OCI-LY7 (cell line): ENCODE data around the gene DEFB121. TPM values are rescaled to one million over a fixed set of nuclear protein-coding genes. Genes with fewer than 3 reads are reported as not detected.

Source experiments
- BruUV-seq: library from RNA; stranded (reverse); fragments of 400-500 nt; replicated peaks from 2 replicates; lab custom pipeline; 2021; lab: Mats Ljungman, UMichigan
- CTCF ChIA-PET: fragments of 300-600 bp; sonication (Branson Sonifier 250); formaldehyde crosslinking; loops from one replicate; lab custom pipeline; 2022; ENCODE audit warnings: antibody characterized with exemption; ENCODE audit not compliant: unreplicated experiment; lab: Charles Lee
- POLR2A ChIA-PET: fragments of 300-600 bp; sonication (Branson Sonifier 250); formaldehyde crosslinking; loops from one replicate; lab custom pipeline; 2022; ENCODE audit warnings: antibody characterized with exemption; lab: Charles Lee
- DNase-seq: peaks from one replicate; pipeline ENCODE4 v3.0.0-alpha.2; 2015; ENCODE audit warnings: low spot score
- H2AFZ ChIP-seq: fragments of 200-600 bp; sonication (generic), shearing (Covaris generic); 2 replicates; pipeline ENCODE4 v1.6.1; 2014; ENCODE audit warnings: mild to moderate bottlenecking, antibody characterized with exemption, low read length, moderate library complexity
- H3K27ac ChIP-seq: fragments of 200-600 bp; sonication (generic); 2 replicates; pipeline ENCODE4 v1.5.1; 2014; ENCODE audit warnings: mixed run types, low read depth, mild to moderate bottlenecking, moderate library complexity, low read length, inconsistent platforms; ENCODE audit not compliant: poor library complexity, severe bottlenecking
- H3K36me3 ChIP-seq: fragments of 200-600 bp; sonication (generic); 2 replicates; pipeline ENCODE4 v1.6.1; 2014; ENCODE audit warnings: mild to moderate bottlenecking, antibody characterized with exemption, low read length, moderate library complexity, mixed read lengths; ENCODE audit not compliant: insufficient read depth
- H3K4me1 ChIP-seq: fragments of 200-600 bp; sonication (generic); 2 replicates; pipeline ENCODE4 v1.5.1; 2014; ENCODE audit warnings: mild to moderate bottlenecking, low read length; ENCODE audit not compliant: insufficient read depth, poor library complexity, severe bottlenecking
- H3K4me2 ChIP-seq: fragments of 200-600 bp; sonication (generic); 2 replicates; pipeline ENCODE4 v1.6.1; 2014; ENCODE audit warnings: mild to moderate bottlenecking, low read length
- H3K4me3 ChIP-seq: fragments of 200-600 bp; sonication (generic); 2 replicates; pipeline ENCODE4 v1.5.1; 2014; ENCODE audit warnings: mild to moderate bottlenecking, low read depth, low read length; ENCODE audit not compliant: poor library complexity, severe bottlenecking
- H3K79me2 ChIP-seq: fragments of 200-600 bp; sonication (generic); 2 replicates; pipeline ENCODE4 v1.6.1; 2016; ENCODE audit warnings: low read depth, mild to moderate bottlenecking, low read length, moderate library complexity, mixed read lengths; ENCODE audit not compliant: insufficient read depth
- H3K9me2 ChIP-seq: fragments of 200-600 bp; sonication (generic); 2 replicates; pipeline ENCODE4 v1.6.1; 2016; ENCODE audit warnings: mild to moderate bottlenecking, low read length, mixed read lengths; ENCODE audit not compliant: insufficient read depth
- H3K9me3 ChIP-seq: fragments of 200-600 bp; sonication (generic); 2 replicates; pipeline ENCODE4 v1.6.1; 2014; ENCODE audit warnings: mild to moderate bottlenecking, mixed run types, low read length, mixed read lengths
- H4K20me1 ChIP-seq: fragments of 200-600 bp; sonication (generic); 2 replicates; pipeline ENCODE4 v1.6.1; 2014; ENCODE audit warnings: mild to moderate bottlenecking, antibody characterized with exemption, low read length, moderate library complexity, mixed read lengths; ENCODE audit not compliant: insufficient read depth
- EZH2phosphoT487 ChIP-seq: fragments of 200-600 bp; sonication (generic); IDR thresholded peaks from 2 replicates; pipeline ENCODE4 v1.6.1; 2018; ENCODE audit warnings: low read depth, borderline replicate concordance, mild to moderate bottlenecking, mixed run types, antibody characterized with exemption, low read length, moderate library complexity, mixed read lengths
- intact Hi-C: fragments of 100-400 bp; cut with micrococcal nuclease; formaldehyde crosslinking; loops from one replicate; pipeline ENCODE4 v1.10.0; 2022; ENCODE audit not compliant: unreplicated experiment
- total RNA-seq, 2 experiments: library from RNA; depleted of rRNA in 1 of 2; stranded (reverse); fragments of >200 nt in 1 of 2; shearing (Covaris generic) in 1 of 2; gene quantifications; 2 replicates each; pipeline ENCODE4 v1.2.3, GENCODE V29; 2014 to 2022
- TF ChIP-seq, protein P1 (sequence below): fragments of 200-600 bp; sonication (generic); conservative IDR thresholded peaks from 2 replicates; pipeline ENCODE4 v1.5.1; 2014; ENCODE audit warnings: mild to moderate bottlenecking, antibody characterized with exemption, low read length, moderate library complexity, mixed read lengths

Gene DEFB121
- total RNA-seq, 2 experiments from 2014 or later, result not detected

DNA sequence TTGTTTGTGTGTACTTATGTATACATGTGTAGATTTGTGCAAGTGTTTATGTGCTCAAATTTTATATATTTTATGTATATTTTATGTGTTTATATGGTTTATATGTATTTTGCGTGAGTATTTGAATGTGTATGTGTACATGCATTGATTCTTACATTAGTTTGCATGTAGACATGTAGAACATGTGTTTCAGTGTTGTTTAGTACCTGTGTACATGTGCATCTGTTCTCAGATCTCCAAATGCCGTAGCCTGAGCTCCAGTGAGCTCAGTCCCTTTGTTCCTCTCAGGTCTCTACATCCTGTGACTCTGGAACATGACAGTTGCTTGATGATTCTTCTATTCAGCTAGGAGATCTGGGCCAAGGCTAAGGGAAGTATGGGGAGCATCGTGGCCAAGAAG is 11.1 kb downstream of the DEFB121 start:
- DNase-seq, result no peak
- Histone ChIP-seq H3K79me2 (no peaks in the 10 kb centered on the region), H3K36me3 (no peaks in the 10 kb centered on the region), H3K27ac (no peak overlapping the region), H3K9me3 (no peaks in the 10 kb centered on the region), H3K4me3 (no peak overlapping the region), H3K4me1 (no peaks in the 10 kb centered on the region), H2AFZ (no peak overlapping the region), H3K9me2 (no peaks in the 10 kb centered on the region), H3K4me2 (no peak overlapping the region), H4K20me1 (no peaks in the 10 kb centered on the region)
- intact Hi-C loops, result no loop called here
- POLR2A ChIA-PET, result no interaction called here
- CTCF ChIA-PET, result no interaction called here
- BruUV-seq, result no TSS peak
- TF ChIP-seq EZH2phosphoT487, result no peak
- TF ChIP-seq, protein P1, sequence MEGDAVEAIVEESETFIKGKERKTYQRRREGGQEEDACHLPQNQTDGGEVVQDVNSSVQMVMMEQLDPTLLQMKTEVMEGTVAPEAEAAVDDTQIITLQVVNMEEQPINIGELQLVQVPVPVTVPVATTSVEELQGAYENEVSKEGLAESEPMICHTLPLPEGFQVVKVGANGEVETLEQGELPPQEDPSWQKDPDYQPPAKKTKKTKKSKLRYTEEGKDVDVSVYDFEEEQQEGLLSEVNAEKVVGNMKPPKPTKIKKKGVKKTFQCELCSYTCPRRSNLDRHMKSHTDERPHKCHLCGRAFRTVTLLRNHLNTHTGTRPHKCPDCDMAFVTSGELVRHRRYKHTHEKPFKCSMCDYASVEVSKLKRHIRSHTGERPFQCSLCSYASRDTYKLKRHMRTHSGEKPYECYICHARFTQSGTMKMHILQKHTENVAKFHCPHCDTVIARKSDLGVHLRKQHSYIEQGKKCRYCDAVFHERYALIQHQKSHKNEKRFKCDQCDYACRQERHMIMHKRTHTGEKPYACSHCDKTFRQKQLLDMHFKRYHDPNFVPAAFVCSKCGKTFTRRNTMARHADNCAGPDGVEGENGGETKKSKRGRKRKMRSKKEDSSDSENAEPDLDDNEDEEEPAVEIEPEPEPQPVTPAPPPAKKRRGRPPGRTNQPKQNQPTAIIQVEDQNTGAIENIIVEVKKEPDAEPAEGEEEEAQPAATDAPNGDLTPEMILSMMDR, result no peak

- BruUV-seq, result no TSS peak
- Histone ChIP-seq H2AFZ (peak overlapping the region; percentile 49; the same call in 1 of the 2 replicates), H3K79me2 (no peaks in the 10 kb centered on the region), H3K4me2 (no peak overlapping the region), H3K4me1 (no peaks in the 10 kb centered on the region), H3K9me2 (no peaks in the 10 kb centered on the region), H3K36me3 (no peaks in the 10 kb centered on the region), H3K4me3 (no peak overlapping the region), H3K27ac (no peak overlapping the region), H4K20me1 (no peaks in the 10 kb centered on the region), H3K9me3 (no peaks in the 10 kb centered on the region)
- DNase-seq, result no peak
- ChIA-PET CTCF (interaction anchor here (1.0 kb wide), 1 partner anchor 18 kb away, joined by 3 read pairs; no protein-coding TSS in a partner anchor), POLR2A (no interaction called here)
- intact Hi-C loops, result no loop called here
- TF ChIP-seq, protein P1, result no peak
- TF ChIP-seq EZH2phosphoT487, result no peak
Observed at GRCh38 chr20:31392836-31393235, 13.2 kb downstream of the DEFB121 start.

DNA sequence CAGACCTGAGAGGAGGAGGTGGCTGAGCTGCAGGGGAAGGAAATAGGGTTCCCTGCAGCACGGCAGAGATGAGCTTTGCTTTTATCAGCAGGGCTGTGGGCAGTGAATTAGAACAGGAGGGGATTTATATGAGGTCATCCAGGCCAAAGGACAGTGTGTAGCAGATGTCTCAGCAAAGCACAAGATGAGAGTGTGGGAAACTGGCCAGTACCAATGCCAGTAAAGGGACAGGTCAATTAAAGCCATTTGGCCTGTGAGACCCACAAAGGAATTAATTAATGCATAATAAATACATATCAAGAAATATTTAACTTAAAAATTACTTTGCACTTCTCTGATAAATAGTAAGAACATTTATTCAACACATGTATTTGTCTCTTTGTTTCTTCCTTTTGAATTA is 15.5 kb downstream of the DEFB121 start, which contains the start of gene DEFB119:
TSS of gene DEFB119 (minus strand) at position 101 of the 400 bp plus-strand sequence. CDS start 107 bp downstream, outside the sequence.
- intact Hi-C loops, result no loop called here
- ChIA-PET CTCF (no interaction called here), POLR2A (no interaction called here)

More for the DNA sequence above, 15.5 kb downstream of the DEFB121 start, which contains the start of gene DEFB119:
- no peaks in the 10 kb centered on the region for H3K9me2 ChIP-seq
- H3K36me3 ChIP-seq, result no peaks in the 10 kb centered on the region
- TF ChIP-seq, protein P1, result no peak
- no peak for TF ChIP-seq EZH2phosphoT487
- BruUV-seq, result no TSS peak
- no peak within 1 kb of the TSS for H2AFZ ChIP-seq
- H3K79me2 ChIP-seq, result no peaks in the 10 kb centered on the region
- H3K4me1 ChIP-seq, result no peaks in the 10 kb centered on the region
- no peaks in the 10 kb centered on the region for H4K20me1 ChIP-seq
- no peak within 1 kb of the TSS for H3K4me2 ChIP-seq
- no peak for DNase-seq
- H3K9me3 ChIP-seq, result no peaks in the 10 kb centered on the region
- H3K4me3 ChIP-seq, result no peak within 1 kb of the TSS
- no peak within 1 kb of the TSS for H3K27ac ChIP-seq
